K562 (cell line): ENCODE results near the gene FBXO11. TPM values are rescaled to one million over a fixed set of nuclear protein-coding genes. Genes with fewer than 3 reads are reported as not detected.

Source experiments
- ATF6 ChIP-seq: sonication (generic); formaldehyde crosslinking; IDR thresholded peaks from 2 replicates; pipeline ENCODE4 v1.4.0; 2020; ENCODE audit warnings: mild to moderate bottlenecking, missing genetic modification reagents
- CBFA2T3 ChIP-seq: fragments of 450-650 bp; IDR thresholded peaks from 2 replicates; pipeline ENCODE4 v1.6.1; 2017
- E2F3 ChIP-seq: fragments of 250-450 bp; sonication (Bioruptor Pico); IDR thresholded peaks from 2 replicates; pipeline ENCODE4 v1.4.0; 2020; ENCODE audit warnings: mild to moderate bottlenecking
- GTF2E2 ChIP-seq: fragments of 200-800 bp; sonication (Bioruptor generic); IDR thresholded peaks from 2 replicates; pipeline ENCODE4 v1.6.1; 2016; ENCODE audit warnings: missing genetic modification characterization, missing compliant biosample characterization
- HLTF ChIP-seq: fragments of 450-650 bp; IDR thresholded peaks from 2 replicates; pipeline ENCODE4 v1.6.1; 2016
- HNRNPUL1 ChIP-seq: fragments of 200-400 bp; formaldehyde crosslinking; IDR thresholded peaks from 2 replicates; pipeline ENCODE4 v1.6.1; 2017; ENCODE audit warnings: low read length
- KHSRP ChIP-seq: fragments of 450-650 bp; IDR thresholded peaks from 2 replicates; pipeline ENCODE4 v1.6.1; 2017
- KLF16 ChIP-seq: IDR thresholded peaks from 2 replicates; pipeline ENCODE4 v1.6.1; 2016; ENCODE audit warnings: antibody characterized with exemption
- LCOR ChIP-seq: sonication (generic); formaldehyde crosslinking; IDR thresholded peaks from 2 replicates; pipeline ENCODE4 v1.8.0; 2022; ENCODE audit warnings: mild to moderate bottlenecking, missing genetic modification reagents
- MEF2D ChIP-seq: conservative IDR thresholded peaks from 2 replicates; pipeline ENCODE4 v1.6.1; 2016; ENCODE audit warnings: low read depth, missing genetic modification characterization, missing compliant biosample characterization
- MTA3 ChIP-seq: fragments of 450-650 bp; formaldehyde crosslinking; IDR thresholded peaks from 2 replicates; pipeline ENCODE4 v1.6.1; 2017; ENCODE audit warnings: mild to moderate bottlenecking, borderline replicate concordance
- NFRKB ChIP-seq: fragments of 450-650 bp; IDR thresholded peaks from 2 replicates; pipeline ENCODE4 v1.6.1; 2016; ENCODE audit warnings: low read depth
- PCBP1 ChIP-seq: fragments of 200-400 bp; formaldehyde crosslinking; IDR thresholded peaks from 2 replicates; pipeline ENCODE4 v1.6.1; 2018; ENCODE audit warnings: mild to moderate bottlenecking, low read depth, low read length; ENCODE audit not compliant: poor library complexity, severe bottlenecking
- POLR2B ChIP-seq: fragments of 450-650 bp; IDR thresholded peaks from 2 replicates; pipeline ENCODE4 v1.6.1; 2018; ENCODE audit warnings: low read depth; ENCODE audit not compliant: partially characterized antibody
- SMAD4 ChIP-seq: fragments of 250-450 bp; sonication (Bioruptor Pico); conservative IDR thresholded peaks from 2 replicates; pipeline ENCODE4 v1.8.0; 2021; ENCODE audit warnings: inconsistent platforms, mild to moderate bottlenecking, moderate library complexity
- SMARCA5 ChIP-seq: fragments of 450-650 bp; IDR thresholded peaks from 2 replicates; pipeline ENCODE4 v1.6.1; 2016
- YY1 ChIP-seq, 3 experiments: IDR thresholded peaks; 2 replicates each; pipeline ENCODE4 v1.6.1; 2011; ENCODE audit warnings: low read length in 2 of 3, mild to moderate bottlenecking in 2 of 3, moderate library complexity in 2 of 3, borderline replicate concordance in 1 of 3, control low read depth in 1 of 3, low read depth in 1 of 3; ENCODE audit not compliant: insufficient read depth in 3 of 3, insufficient replicate concordance in 2 of 3, control insufficient read depth in 1 of 3, insufficient read length in 1 of 3; ENCODE audit errors: extremely low read depth in 1 of 3
- ZKSCAN1 ChIP-seq: fragments of 150-350 bp; IDR thresholded peaks from 2 replicates; pipeline ENCODE4 v1.6.1; 2016; ENCODE audit warnings: low read depth, low read length
- ZNF12 ChIP-seq: sonication (generic); formaldehyde crosslinking; IDR thresholded peaks from 2 replicates; pipeline ENCODE4 v1.4.0; 2020; ENCODE audit warnings: mild to moderate bottlenecking, missing genetic modification reagents
- ZNF41 ChIP-seq: fragments of 250-450 bp; sonication (Bioruptor Pico); conservative IDR thresholded peaks from 2 replicates; pipeline ENCODE4 v1.4.0; 2020; ENCODE audit warnings: mild to moderate bottlenecking
- ZNF707 ChIP-seq: fragments of 250-450 bp; sonication (Bioruptor Pico); conservative IDR thresholded peaks from 2 replicates; pipeline ENCODE4 v1.8.0; 2022; ENCODE audit warnings: inconsistent platforms, mild to moderate bottlenecking, moderate library complexity
- polyA plus RNA-seq, 8 experiments: library from polyadenylated mRNA; depleted of rRNA in 4 of 8; stranded (reverse) in 5 of 8; unstranded in 3 of 8; fragments of >200 nt; fragmentation: Nextera tagmentation in 2 of 8; fragmentation: Illumina TruSeq in 1 of 8; extraction: Ambion mirVana in 2 of 8; extraction: Trizol in 1 of 8; gene quantifications; 2 replicates each; pipeline versions ENCODE4 v1.2.1 to v1.2.3, GENCODE V29; 2011 to 2014; ENCODE audit warnings: inconsistent platforms in 1 of 8, missing spikeins in 1 of 8
- total RNA-seq, 7 experiments: library from RNA; depleted of rRNA in 6 of 7; stranded (reverse); fragments of >200 nt in 6 of 7; fragmentation: Illumina TruSeq in 2 of 7; extraction: Trizol in 2 of 7; gene quantifications; 2 replicates each; pipeline versions ENCODE4 v1.2.1 to v1.2.3, GENCODE V29; 2011 to 2021; ENCODE audit warnings: low replicate concordance in 1 of 7
- TF ChIP-seq, protein P1 (sequence below): sonication (generic); formaldehyde crosslinking; IDR thresholded peaks from 2 replicates; pipeline ENCODE4 v1.8.0; 2022; ENCODE audit warnings: mild to moderate bottlenecking, missing genetic modification reagents
- TF ChIP-seq, protein P2 (sequence below): fragments of 450-650 bp; formaldehyde crosslinking; IDR thresholded peaks from 2 replicates; pipeline ENCODE4 v1.4.0; 2020; ENCODE audit warnings: mild to moderate bottlenecking, moderate library complexity
- TF ChIP-seq, protein P3 (sequence below): fragments of 450-650 bp; IDR thresholded peaks from 2 replicates; pipeline ENCODE4 v1.6.1; 2018; ENCODE audit warnings: mild to moderate bottlenecking, low read depth; ENCODE audit not compliant: partially characterized antibody

FBXO11 gene
- total and polyA plus RNA-seq, 9 of the 15 experiments (the other 6 are each of a cell fraction or from before 2014, with no cell fraction given), result 8.8 to 44.5 (median 24.1) TPM

GRCh38 chr2:47782671-47783485 is 123.4 kb downstream of the FBXO11 start, which contains the start of gene MSH6 (continued):
- TF ChIP-seq MEF2D (tag) (no peak), KHSRP (no peak), SMAD4 (CRISPR knock-in tag) (0 out of 2 replicates have a peak, but pooled peaks have one; percentile 46), HLTF (no peak; the same call in 1 of the 2 replicates), YY1 (IDR thresholded peaks at IDR 0.05; ENCODE audit: borderline replicate concordance in 1 of 3, control insufficient read depth in 1 of 3, extremely low read depth in 1 of 3, insufficient read depth in 3 of 3, insufficient read length in 1 of 3, insufficient replicate concordance in 2 of 3, low read depth in 1 of 3, low read length in 2 of 3) (peak in 2 of 3 experiments; percentile 20 to 52), ZNF707 (CRISPR knock-in tag) (no peak), ZNF12 (CRISPR knock-in tag) (peak; percentile 79), PCBP1 (peak; percentile 76), MTA3 (peak; percentile 77; the same call in 1 of the 2 replicates), ATF6 (peak; percentile 87; the same call in 1 of the 2 replicates), ZNF41 (no peak), LCOR (CRISPR knock-in tag) (peak; percentile 89), ZKSCAN1 (no peak), CBFA2T3 (no peak), GTF2E2 (peak; percentile 89; the same call in 1 of the 2 replicates), E2F3 (CRISPR knock-in tag) (peak; percentile 98), KLF16 (no peak), POLR2B (peak; percentile 61), HNRNPUL1 (no peak), NFRKB (0 out of 2 replicates have a peak, but pooled peaks have one; percentile 13), SMARCA5 (no peak)
- TF ChIP-seq, protein P1, sequence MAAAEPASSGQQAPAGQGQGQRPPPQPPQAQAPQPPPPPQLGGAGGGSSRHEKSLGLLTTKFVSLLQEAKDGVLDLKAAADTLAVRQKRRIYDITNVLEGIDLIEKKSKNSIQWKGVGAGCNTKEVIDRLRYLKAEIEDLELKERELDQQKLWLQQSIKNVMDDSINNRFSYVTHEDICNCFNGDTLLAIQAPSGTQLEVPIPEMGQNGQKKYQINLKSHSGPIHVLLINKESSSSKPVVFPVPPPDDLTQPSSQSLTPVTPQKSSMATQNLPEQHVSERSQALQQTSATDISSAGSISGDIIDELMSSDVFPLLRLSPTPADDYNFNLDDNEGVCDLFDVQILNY (CRISPR knock-in tag), result peak; percentile 84; the same call in 1 of the 2 replicates
- TF ChIP-seq, protein P2, sequence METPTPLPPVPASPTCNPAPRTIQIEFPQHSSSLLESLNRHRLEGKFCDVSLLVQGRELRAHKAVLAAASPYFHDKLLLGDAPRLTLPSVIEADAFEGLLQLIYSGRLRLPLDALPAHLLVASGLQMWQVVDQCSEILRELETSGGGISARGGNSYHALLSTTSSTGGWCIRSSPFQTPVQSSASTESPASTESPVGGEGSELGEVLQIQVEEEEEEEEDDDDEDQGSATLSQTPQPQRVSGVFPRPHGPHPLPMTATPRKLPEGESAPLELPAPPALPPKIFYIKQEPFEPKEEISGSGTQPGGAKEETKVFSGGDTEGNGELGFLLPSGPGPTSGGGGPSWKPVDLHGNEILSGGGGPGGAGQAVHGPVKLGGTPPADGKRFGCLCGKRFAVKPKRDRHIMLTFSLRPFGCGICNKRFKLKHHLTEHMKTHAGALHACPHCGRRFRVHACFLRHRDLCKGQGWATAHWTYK (CRISPR knock-in tag), result peak; percentile 23; the same call in 1 of the 2 replicates
- TF ChIP-seq, protein P3, sequence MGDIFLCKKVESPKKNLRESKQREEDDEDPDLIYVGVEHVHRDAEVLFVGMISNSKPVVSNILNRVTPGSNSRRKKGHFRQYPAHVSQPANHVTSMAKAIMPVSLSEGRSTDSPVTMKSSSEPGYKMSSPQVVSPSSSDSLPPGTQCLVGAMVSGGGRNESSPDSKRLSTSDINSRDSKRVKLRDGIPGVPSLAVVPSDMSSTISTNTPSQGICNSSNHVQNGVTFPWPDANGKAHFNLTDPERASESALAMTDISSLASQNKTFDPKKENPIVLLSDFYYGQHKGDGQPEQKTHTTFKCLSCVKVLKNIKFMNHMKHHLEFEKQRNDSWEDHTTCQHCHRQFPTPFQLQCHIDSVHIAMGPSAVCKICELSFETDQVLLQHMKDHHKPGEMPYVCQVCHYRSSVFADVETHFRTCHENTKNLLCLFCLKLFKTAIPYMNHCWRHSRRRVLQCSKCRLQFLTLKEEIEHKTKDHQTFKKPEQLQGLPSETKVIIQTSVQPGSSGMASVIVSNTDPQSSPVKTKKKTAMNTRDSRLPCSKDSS, result no peak
